NCI-H1105 treated with DMSO at 0.1 percent for 48 hours (cell line): Measurements from ENCODE around the gene DEPDC1.
"Not testable (repeated sequence)": the region's sequence is repeated elsewhere in the genome, so short reads cannot be mapped to it uniquely, and the experiment has no call there.

ENCODE experiments used
- DNase-seq: peaks from one replicate; lab custom pipeline; 2025; lab: John Stamatoyannopoulos, UW

The DEPDC1 gene

DNA sequence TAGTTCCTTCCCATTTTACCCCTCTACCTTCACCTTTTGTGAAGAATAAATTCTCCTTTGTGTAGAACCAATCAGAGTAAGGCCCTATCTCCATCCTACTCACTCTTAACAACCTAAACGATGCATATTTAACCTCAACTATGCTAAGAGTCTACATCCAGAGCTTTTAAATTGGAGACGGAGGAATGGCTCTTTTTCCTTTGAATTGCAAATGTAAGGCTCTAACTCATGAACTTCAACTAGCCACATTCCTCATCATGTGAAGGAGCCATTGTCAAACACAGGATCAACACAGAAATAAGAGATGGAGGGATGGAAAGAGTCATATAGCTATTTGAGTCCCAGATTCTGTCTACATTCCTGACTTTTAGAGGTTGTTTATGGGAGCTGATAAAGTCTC is 18.2 kb downstream of the DEPDC1 start:
- no peak for DNase-seq

DNA sequence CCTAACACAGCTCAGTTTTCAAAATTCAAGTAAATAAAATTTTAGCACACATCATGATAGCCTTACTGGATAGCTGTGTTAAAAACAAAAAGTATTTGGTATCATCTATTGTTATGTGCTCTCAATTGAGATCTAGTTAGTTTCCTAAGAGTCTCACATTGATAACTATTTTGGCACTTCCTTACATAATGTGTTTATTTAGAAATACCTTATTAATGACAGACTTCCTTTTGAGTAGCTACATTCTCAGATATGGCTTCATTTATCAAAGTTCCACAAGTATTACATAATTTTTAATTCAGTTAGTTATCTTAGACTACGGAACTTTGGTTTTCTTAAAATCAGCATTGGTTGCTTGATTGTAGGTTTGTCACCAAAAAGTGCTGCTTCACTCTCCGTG is 20.3 kb downstream of the DEPDC1 start:
- DNase-seq = not testable (repeated sequence)

DNA sequence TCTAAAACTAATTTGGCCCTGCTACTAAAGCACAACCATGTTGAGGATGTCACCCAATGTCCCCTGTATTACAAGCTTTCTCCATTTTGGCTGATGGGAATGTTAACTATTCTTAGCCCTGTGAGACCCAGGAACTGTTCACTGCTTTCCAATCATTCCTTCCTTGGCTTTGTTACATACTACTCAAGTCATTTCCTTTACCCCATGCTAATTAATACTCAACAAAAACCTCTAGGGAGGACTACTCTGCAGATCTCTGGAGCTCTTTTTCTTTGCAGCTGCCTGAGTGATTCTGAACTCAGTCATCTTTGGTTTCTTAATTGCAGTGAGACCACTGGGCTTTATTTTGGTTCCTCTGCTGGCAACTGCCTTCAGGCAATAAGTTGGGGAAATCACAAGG is 23.8 kb downstream of the DEPDC1 start:
- DNase-seq = no peak

DNA sequence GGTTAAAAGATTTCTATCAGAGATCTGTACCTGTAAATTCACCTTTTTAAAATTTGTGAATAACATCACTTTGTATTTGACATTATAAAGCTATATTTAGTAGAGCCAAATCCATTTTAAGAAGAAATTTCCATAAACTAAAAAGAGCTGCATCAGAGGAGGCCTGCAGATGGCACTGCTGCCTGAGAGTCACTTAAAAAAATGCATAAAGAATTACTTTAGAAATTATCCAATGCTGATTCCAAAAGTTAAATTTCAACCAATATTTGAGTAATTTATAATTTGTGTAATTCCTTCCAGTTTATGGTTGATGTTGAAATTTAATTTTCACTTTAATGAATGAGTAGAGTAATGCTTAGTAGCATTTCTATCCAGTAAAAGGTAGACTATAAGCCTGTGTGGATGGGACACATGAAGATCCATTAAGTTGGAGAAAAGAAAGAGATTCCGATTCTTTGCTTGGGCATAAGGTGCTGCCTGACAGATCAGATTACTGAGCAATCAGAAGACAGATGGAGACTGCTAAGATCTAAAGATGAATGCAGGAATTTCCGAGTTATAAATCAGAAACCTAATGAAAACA is 26.4 kb downstream of the DEPDC1 start:
- no peak for DNase-seq

DNA sequence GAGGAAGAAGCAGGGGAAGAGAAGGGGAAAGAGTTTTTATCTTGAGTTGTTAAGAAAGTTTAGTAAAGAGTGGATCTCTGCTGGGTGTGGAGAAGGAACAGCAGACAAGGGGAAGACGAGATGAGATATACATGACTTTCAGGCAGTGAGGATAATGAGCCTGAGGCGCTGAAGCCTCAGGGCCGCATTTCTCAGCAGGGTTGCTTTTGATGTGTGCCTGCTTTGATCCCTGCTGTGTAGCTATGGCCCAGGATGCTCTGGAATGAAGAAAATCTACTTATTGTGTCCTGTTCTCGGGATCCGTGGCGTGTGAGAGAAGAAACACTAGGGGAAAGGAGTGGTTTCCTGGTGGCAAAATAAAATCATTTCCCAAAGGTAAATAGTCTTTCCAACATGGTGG is 32.0 kb downstream of the DEPDC1 start:
- DNase-seq = no peak

DNA sequence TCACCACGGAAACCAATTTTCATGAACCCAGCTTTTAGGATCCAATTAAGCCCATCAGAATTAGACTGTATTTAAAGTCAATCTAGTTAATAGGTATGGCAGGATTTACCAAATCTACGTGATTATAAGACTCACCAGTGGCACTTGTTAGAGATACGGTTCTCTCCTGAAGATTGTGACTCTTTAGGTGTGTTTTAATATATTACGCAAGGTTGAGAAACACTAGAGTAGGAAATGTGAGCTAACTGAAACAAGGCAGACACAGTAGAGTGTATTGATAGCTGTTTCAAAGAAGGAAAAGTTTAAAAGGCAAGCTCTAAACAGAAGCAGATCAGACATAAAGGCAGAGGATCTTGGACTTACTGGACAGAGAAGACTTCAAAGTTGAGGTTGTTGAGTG is 35.9 kb downstream of the DEPDC1 start:
- no peak for DNase-seq

DNA sequence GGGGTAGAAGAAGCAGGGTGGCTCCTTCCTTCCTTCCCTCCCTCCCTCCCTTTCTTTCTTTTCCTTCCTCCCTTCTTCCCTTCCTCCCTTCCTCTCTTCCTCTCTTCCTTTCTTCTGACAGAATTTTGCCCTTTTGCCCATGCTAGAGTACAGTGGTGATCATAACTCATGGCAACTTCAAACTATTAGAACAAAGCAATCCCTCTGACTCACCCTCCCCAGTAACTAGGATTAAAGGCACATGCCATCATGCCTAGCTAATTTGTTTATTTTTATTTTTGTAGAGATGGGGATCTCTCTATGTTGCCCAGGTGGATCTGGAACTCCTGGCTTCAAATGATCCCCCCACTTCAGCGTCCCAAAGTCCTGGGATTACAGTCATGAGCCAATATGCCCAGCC is 37.1 kb downstream of the DEPDC1 start:
- DNase-seq = no peak

DNA sequence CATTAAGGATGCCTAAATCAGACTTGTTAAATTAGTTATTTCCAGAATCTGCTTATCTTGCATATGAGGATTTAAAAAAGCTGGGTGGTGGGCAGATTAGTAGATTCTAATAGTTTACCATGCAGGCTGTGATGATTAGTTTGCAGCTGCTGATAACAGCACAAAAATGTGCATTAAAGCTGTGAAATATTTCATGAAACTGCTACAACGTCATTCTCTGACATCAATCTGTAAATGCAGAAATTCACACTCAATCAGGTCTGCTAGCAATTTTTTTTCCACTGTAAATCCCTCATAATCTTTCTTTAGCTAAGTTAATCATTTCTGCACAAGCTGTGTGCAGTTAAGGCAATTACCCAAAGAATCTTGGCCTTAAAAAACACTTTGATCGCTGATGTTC is 37.8 kb downstream of the DEPDC1 start:
- no peak for DNase-seq

DNA sequence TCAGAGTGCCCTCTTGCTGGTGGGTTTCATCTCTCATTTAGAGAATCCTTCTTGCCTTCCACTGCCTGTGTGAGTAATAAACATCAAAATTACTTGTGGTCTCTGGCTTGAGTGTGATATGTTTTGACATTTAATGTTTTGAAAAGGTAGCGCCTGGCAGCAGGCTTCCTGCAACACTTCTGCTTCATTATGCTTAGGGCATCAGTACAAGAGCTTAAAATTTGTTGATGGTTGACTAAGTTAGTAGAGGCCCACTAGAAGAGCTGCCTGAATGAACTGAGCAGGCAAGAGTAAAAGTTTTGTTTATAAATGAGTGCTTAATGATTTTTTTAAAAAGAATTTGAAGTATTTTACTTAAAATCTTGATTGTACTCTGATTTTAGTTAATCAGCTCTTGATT is 40.7 kb downstream of the DEPDC1 start:
- no peak for DNase-seq

DNA sequence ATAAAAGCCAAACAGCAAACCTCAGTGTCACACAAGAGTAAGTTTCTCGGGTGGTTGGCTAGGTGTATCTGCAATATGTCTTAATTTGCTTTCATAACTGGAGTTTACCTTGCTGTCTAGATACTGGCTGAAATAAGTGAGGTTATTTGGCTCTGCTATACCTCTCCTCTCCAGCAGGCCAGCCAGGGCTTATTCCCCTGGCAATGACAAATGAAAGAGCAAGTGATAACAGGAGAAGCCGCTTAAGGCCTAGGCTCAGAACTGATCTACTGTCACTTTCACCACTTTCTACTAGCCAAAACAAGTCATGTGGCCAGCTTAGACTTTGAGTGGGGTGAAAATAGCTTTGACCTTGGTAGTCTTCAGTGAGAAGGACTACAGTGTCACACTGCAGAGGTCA is 42.3 kb downstream of the DEPDC1 start:
- no peak for DNase-seq

DNA sequence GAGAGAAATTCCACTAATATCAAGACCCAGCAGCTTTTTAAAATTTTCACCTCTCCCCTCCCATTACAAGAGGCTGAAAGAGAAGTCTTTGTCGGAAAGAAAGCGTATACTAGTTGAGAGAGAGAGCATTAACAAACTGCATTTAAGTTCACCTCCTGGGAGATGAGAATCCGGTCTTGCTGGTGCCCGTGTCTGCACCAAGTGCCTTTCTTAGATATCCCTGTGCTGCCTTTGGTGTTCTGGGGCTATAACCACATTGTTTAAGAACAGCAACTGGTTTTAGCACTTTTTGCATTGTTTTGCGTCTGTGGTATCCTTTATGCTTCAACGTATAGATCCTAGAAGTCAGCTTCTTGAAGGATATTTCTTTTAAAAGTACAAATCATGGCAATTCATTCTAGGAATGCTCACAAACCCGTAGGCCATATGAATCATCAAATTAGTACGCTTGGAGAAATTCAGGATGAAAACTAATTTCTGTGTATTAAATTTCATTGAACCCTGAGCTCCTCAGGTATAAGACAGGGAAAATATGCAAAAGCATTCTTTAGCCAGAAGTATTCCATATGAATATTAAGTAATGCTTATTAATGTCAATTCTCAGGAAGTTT is 43.7 kb downstream of the DEPDC1 start:
- DNase-seq = no peak

DNA sequence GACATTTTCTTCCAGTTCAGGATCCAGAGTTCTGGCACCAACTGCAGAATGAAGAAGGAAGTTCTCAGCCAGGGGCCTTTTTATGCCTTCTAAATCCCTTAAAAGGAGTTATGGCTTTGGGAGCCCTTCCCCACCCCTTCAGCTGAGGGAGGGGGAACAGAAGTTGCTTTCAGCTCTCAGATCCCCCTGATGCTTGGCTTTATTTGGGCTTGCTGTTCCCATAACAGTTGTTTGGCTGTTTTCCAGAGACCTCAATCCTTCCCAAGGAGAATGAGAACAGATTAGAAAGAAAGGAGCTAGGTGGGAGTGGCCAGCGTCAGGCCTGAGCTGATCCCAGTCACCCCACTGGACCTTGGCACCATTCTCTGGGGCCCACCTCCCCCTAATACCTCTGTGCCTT is 47.0 kb downstream of the DEPDC1 start, which contains the start of gene RPE65:
RPE65 (minus strand) TSS at position 54 of the 400 bp plus-strand sequence; CDS start at position 5, 49 bp downstream.
- peak; percentile 22 for DNase-seq

DNA sequence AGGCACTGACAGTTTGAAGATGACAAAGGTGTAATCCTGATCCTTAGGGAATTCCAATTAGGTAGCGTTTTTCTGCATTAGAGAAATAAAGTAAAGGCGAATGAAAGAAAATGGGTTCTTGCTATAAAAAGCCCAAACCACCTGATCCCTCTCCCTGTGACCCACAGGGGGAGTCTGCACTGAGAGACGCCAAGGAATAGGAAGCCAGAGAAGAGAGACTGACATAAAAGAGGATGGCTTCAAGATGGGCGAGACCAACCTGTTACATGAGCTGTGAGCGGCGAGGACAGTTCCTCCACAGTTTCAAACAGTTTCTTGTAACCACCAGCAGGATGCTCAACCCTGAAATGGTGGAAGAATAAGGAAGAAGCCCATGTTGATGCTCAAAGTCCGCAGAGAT is 48.5 kb downstream of the DEPDC1 start:
- no peak for DNase-seq

DNA sequence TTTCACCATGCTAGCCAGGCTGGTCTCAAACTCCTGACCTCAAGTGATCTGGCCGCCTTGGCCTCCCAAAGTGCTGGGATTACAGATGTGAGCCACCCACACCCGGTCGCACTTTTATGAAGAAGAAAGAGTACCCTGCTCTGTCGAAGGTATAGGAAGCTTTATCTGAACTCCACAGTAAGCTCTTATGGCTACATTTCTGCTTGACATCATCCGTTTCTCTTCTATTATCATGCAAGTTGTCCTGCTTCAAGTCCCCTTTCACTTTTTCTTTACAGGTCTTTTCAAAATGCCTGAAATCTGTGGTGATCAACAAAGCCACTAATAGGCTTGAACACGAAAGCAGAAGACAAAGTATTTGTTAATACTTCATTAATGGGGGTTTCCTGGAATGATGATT is 51.2 kb downstream of the DEPDC1 start:
- no peak for DNase-seq

DNA sequence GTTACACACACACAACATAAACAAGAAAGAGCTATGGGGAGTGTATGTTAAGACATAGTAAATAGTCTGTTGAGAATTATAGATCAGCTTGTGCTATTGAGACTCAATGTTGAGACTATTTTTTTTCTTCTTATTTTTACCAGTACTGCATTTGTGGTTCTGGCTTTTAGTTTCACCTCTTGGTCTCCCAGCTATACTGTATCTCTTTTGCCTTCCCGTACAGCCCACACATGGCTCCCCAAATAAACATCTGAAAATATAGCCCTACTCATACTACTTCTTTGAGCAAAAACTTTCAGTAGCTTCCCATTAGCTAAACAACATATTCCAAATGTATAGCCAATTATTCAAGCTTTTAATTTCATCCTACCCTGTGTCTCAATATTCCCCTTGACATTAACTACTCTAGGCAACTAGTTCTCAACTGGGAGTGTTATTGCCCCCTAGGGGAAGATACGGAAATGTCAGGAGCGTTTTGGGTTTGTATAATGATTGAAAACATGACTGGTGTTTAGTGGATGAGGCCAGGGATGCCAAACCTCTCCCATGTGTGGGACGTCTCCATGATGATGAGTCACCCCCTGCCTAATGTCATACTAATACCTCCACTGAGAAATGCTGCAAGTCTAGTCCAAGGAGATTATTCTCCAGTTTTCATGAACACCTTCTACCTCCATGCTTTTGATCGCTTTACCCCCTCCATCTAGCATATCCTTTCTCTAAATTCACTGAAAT is 53.9 kb downstream of the DEPDC1 start:
- peak; percentile 51 for DNase-seq

DNA sequence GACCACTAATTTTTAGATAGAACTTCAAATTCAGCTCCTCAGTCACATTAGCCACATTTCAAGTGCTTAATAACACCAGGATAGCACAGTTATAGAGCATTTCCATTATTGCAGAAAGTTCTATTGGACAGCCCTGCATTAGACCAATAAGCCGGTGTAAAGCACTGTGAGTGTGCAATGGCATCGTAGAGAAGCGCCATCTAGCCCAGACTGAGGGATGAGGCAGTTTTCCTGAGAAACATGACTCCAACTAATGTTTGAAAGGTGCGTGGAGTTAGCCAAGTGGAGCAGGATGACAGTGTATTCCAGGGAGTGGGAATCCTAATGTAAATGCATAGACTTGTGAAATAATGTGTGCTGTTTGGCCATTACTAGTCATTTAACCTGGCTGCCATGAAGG is 54.9 kb downstream of the DEPDC1 start:
- DNase-seq = no peak

DNA sequence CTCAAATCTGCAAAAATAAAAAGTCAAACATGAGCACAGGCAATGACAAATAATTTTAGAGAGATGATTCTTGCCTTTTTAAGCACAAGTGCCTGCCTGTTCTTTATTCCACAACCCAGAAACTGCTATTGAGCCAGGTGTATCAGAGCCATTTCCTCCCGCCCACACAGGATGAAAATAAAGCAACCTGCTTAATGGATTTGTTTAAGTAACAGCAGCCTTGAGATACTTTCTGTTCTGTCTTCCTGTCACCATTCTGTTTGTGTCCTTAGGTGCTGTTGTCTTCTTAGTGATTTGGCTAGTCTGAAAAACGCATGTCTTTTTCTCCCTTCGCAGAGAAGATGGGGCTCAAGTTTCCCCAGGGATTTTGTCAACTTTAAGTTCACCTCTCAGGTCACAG is 58.6 kb downstream of the DEPDC1 start:
- no peak for DNase-seq

DNA sequence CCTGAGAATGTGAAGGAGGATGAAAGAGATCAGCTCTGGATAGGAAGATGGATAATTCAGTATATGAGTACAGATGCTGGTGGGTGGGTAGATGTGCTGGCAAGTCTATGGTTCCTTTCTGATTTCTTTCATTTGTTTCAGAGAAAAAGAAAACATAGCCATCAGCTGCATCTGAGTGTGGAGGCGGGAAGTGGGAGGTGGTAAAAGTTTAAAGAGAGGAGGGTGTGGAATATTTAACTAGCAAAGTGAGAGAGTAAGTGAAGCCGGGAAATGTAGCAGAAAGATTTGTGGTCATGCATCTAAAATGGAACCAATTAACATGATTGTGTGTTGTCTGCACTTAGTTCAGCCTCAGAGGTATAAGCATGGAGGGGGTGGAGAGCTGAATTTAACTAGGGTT is 63.5 kb downstream of the DEPDC1 start:
- DNase-seq = no peak

DNA sequence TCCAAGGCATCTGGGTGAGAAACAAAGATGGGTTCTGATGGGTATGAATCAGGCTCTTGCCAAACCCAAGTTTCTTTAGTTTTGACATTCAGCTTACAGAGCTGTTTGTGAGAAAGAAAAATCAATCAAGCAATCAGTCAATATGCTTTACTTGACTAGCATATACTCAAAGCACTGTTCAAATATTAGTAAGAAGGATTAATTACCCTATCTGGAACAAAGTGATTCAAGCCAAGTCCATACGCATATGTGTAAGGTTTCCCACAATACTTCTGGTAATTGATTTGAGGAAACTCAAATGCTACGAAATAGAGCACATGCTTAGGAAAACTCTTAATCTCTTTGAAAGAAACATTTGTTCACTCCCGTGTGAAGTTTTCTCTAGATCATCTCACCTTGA is 65.8 kb downstream of the DEPDC1 start:
- DNase-seq = no peak

DNA sequence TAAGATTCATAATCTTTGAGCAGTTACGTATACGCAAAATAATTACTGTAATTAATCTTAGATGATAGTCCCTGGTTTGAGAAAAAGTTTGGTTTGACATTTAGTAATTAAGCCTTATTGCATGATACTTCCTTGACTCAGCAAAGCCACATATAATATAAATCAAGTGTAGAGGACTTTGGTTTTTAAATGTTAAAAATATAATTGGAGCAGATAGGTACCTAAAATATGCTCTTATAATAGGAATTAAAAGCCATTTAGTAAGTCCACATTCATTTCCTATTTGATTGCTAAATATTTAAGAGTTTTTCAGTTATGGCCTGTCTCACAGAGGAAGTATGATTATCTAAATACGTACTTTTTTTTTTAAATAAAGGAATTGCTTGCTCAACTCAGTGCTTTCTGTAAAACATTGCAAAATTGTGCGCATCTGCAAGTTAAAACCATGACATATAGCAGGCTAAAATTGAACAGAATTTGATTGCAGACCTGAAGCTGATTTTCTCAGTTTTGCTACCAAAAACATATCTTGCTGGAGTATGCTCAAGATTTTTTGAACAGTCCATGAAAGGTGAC is 67.6 kb downstream of the DEPDC1 start:
- DNase-seq = no peak

DNA sequence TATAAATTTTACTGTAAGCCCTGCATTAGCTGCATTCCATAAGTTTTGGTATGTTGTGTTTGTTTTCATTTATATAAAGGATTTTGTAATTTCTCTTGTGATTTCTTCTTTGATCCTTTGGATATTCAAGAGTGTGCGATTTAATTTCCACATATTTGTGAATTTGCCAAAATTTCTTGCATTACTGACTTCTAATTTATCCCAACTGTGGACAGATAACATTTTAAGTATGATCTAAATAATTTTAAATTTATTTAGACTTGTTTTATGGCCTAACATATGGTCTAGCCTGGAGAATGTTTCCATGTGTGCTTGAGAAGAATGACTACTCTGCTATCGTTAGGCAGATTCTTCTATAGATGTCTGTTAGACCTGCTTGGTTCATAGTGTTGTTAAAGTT is 70.3 kb downstream of the DEPDC1 start:
- DNase-seq = no peak
